ENCODE measurements around the gene DYSF.

DNA sequence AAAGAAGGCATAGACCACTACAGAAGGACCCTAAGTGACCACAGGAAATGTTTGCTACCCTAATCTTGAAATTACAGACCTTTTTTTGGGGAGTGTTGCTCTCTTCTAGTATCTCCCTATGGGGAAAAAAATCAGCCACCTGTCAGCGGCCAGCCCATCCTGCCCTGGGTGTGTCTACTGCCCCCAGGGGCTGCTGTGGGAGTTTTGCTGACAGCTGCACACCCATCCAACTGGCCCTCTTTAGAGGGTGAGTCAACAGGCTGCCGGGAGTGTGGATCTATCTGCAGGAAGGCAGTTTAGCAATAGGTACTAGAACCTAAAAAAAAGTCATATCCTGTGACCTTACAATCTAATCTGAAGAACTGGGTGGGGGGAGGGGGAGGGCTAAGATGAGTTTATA is 796 bp upstream of the DYSF start:
- TF ChIP-seq, protein P1, sequence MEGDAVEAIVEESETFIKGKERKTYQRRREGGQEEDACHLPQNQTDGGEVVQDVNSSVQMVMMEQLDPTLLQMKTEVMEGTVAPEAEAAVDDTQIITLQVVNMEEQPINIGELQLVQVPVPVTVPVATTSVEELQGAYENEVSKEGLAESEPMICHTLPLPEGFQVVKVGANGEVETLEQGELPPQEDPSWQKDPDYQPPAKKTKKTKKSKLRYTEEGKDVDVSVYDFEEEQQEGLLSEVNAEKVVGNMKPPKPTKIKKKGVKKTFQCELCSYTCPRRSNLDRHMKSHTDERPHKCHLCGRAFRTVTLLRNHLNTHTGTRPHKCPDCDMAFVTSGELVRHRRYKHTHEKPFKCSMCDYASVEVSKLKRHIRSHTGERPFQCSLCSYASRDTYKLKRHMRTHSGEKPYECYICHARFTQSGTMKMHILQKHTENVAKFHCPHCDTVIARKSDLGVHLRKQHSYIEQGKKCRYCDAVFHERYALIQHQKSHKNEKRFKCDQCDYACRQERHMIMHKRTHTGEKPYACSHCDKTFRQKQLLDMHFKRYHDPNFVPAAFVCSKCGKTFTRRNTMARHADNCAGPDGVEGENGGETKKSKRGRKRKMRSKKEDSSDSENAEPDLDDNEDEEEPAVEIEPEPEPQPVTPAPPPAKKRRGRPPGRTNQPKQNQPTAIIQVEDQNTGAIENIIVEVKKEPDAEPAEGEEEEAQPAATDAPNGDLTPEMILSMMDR (IDR thresholded peaks at IDR 0.05; ENCODE audit: low read depth, low read length) = no peak
- no peak for TF ChIP-seq EZH2phosphoT487 (IDR thresholded peaks at IDR 0.05; ENCODE audit: low read depth)
